Bronchial epithelial cell (primary cell): ENCODE measurements around the gene PLA2G2C. TPM values are rescaled to one million over a fixed set of nuclear protein-coding genes. Genes with fewer than 3 reads are reported as not detected.

Experiments used
- DNase-seq: peaks from one replicate; pipeline ENCODE4 v3.0.0-alpha.2; 2010; ENCODE audit warnings: low read depth
- FAIRE-seq: peaks from 2 replicates; lab custom pipeline; 2011; peaks lifted over from hg19 to GRCh38; lab: Jason Lieb, UNC
- H3K27me3 ChIP-seq: 2 replicates; pipeline ENCODE4 v1.5.1; 2011; ENCODE audit warnings: low read length; ENCODE audit not compliant: control insufficient read depth, insufficient read depth
- H3K36me3 ChIP-seq: 2 replicates; pipeline ENCODE4 v1.5.1; 2011; ENCODE audit warnings: low read length; ENCODE audit not compliant: control insufficient read depth, insufficient read depth
- H3K4me3 ChIP-seq: 2 replicates; pipeline ENCODE4 v1.5.1; 2011; ENCODE audit warnings: mild to moderate bottlenecking, low read depth, low read length, control low read depth
- CTCF ChIP-seq: IDR thresholded peaks from 2 replicates; pipeline ENCODE4 v1.5.1; 2011; ENCODE audit warnings: mild to moderate bottlenecking, moderate library complexity, low read length, control low read depth, inconsistent platforms; ENCODE audit not compliant: insufficient read depth, severe bottlenecking
- total RNA-seq: library from RNA; depleted of rRNA; stranded (reverse); fragments of >200 nt; gene quantifications from 2 replicates; pipeline ENCODE4 v1.2.1, GENCODE V29; 2014

The PLA2G2C gene
- total RNA-seq, 1 donor from 2014 or later = not detected

DNA sequence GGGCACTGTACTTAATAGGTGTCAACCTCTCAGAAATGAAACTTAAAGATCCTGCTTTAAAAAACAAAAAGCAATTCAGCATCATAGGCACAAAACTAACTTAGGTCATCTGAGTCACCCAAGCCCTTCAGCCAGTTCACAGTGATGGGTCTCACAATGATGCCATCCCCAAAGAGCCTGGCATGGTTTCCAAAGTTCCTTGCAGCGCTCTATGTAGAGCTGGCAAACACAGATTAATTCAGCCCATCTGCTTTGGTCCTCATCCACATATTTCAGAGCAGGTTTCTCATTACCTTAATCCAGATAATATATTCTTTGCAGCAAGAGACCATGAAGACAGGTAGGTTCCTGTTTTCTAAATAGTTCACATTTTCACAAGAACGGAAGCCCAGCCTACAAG is 14.6 kb upstream of the PLA2G2C start:
- H3K36me3 ChIP-seq = no peaks in the 10 kb centered on the region
- H3K4me3 ChIP-seq = no peak overlapping the region
- no peak for DNase-seq
- FAIRE-seq = no peak
- H3K27me3 ChIP-seq = no peaks in the 10 kb centered on the region
- no peak for TF ChIP-seq CTCF

GRCh38 chr1:20199840-20200239 is 13.5 kb upstream of the PLA2G2C start:
- Histone ChIP-seq H3K4me3 (no peak overlapping the region), H3K36me3 (no peaks in the 10 kb centered on the region), H3K27me3 (no peaks in the 10 kb centered on the region)
- DNase-seq = no peak
- TF ChIP-seq CTCF = no peak
- no peak for FAIRE-seq

DNA sequence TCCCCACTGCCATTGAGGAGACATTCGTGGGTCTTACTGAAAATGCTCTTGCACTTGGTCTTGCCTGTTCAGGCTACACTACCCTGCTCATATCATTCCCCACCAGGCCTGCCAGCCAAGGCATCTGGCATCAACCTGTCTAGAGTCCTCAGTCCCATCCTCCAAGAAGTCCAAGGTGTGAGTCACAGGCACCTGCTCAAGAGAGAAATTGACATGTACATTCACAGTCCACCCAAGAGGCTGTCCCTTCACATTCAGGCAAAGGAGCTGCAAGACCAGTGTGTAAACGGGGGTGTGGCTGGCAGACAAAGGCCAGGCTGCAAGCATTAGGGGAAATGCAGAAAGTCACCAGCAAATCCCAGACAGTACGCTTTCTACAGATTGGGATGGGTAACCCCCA is 13.1 kb upstream of the PLA2G2C start:
- H3K36me3 ChIP-seq = no peaks in the 10 kb centered on the region
- no peak for TF ChIP-seq CTCF
- FAIRE-seq = no peak
- H3K27me3 ChIP-seq = no peaks in the 10 kb centered on the region
- peak; percentile 70 for DNase-seq
- no peak overlapping the region for H3K4me3 ChIP-seq

GRCh38 chr1:20198918-20199317 is 12.6 kb upstream of the PLA2G2C start:
- Histone ChIP-seq H3K4me3 (no peak overlapping the region), H3K27me3 (no peaks in the 10 kb centered on the region), H3K36me3 (no peaks in the 10 kb centered on the region)
- no peak for TF ChIP-seq CTCF
- FAIRE-seq (no peak), DNase-seq (no peak)

DNA sequence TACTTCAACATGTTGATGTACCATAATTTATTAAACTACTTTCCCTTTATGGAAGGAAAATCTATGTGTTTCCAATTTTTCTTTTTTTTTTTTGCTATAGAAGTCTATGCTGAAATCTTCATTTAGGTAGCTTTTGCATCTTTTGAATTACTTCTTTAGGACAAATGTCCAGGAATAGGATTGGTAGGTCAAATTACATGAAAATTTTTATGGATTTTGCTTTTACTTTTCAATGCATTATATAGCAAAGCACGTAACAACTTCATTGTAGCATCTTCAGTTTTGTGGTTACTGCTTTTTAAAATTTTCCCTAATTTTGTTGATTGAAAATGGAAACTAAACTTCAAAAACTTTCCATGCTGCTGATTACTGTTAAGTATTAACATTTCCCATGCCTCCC is 12.0 kb upstream of the PLA2G2C start:
- Histone ChIP-seq H3K36me3 (no peaks in the 10 kb centered on the region), H3K27me3 (no peaks in the 10 kb centered on the region), H3K4me3 (no peak overlapping the region)
- DNase-seq (no peak), FAIRE-seq (no peak)
- TF ChIP-seq CTCF = no peak

DNA sequence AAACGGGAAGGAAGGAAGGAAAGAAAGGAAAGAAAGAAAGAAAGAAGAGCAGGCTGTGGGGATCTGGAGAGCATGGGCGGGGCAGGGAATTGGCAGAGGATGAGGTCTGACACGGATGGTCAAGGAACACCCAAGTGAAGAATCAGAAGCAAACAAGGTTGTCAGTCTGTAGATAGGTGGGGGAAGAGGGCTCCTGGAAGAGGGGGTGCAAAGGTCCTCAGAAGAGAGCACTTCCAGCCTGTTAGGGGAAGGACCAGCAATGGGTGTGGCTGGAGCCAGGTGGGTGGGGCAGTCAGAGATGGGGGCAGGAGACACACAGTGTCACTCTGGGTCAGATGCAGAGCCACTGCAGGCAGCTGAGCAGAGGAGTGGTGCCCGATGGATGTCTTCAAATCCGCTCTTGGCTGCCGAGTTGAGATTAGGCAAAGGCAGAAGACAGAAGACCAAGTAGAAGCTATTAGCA is 11.0 kb upstream of the PLA2G2C start:
- DNase-seq = no peak
- TF ChIP-seq CTCF = no peak
- FAIRE-seq = no peak
- Histone ChIP-seq H3K36me3 (no peaks in the 10 kb centered on the region), H3K27me3 (no peaks in the 10 kb centered on the region), H3K4me3 (no peak overlapping the region)
